IMR-90 (cell line): ENCODE measurements around the gene SH3RF3. TPM values are rescaled to one million over a fixed set of nuclear protein-coding genes. Genes with fewer than 3 reads are reported as not detected.
A peak's percentile ranks its signal among the peaks of the same experiment; 100 is the strongest.

Experiments
- ATAC-seq: fragments of 200-7000 bp; cut with Tn5 transposase; 2 replicates; pipeline ENCODE4 v1.9.1; 2020; ENCODE audit warnings: low read depth, mild to moderate bottlenecking, moderate library complexity
- BruUV-seq: library from RNA; stranded (reverse); fragments of 400-500 nt; replicated peaks from 2 replicates; lab custom pipeline; 2021; lab: Mats Ljungman, UMichigan
- CTCF ChIA-PET: fragments of 300-600 bp; formaldehyde crosslinking; extraction: SDS; loops from one replicate; lab custom pipeline; 2021; ENCODE audit warnings: antibody characterized with exemption; lab: Yijun Ruan, JAX
- POLR2A ChIA-PET: fragments of 300-600 bp; sonication (Branson Sonifier 250); formaldehyde crosslinking; loops from one replicate; lab custom pipeline; 2022; ENCODE audit warnings: antibody characterized with exemption; ENCODE audit not compliant: unreplicated experiment; lab: Charles Lee
- DNase-seq: peaks from one replicate; pipeline ENCODE4 v3.0.0; 2013
- H2AFZ ChIP-seq: replicated peaks from 2 replicates; pipeline ENCODE3; 2013; ENCODE audit warnings: low read length, mild to moderate bottlenecking; ENCODE audit not compliant: poor library complexity
- H2AK5ac ChIP-seq: 2 replicates; pipeline ENCODE4 v1.6.1; 2013; ENCODE audit warnings: low read depth, low read length, inconsistent platforms
- H2AK9ac ChIP-seq: replicated peaks from 2 replicates; pipeline ENCODE3; 2013; ENCODE audit warnings: mild to moderate bottlenecking, low read depth, low read length, moderate library complexity; ENCODE audit not compliant: poor library complexity
- H2BK120ac ChIP-seq: 2 replicates; pipeline ENCODE4 v1.6.1; 2013; ENCODE audit warnings: low read depth, low read length, inconsistent platforms
- H2BK15ac ChIP-seq: 3 replicates; pipeline ENCODE4 v1.6.1; 2013; ENCODE audit warnings: low read depth, low read length, inconsistent platforms
- H2BK20ac ChIP-seq: 2 replicates; pipeline ENCODE4 v1.6.1; 2013; ENCODE audit warnings: low read depth, mild to moderate bottlenecking, inconsistent platforms, low read length, moderate library complexity
- H2BK5ac ChIP-seq: 2 replicates; pipeline ENCODE4 v1.6.1; 2013; ENCODE audit warnings: mild to moderate bottlenecking, low read depth, low read length, inconsistent platforms; ENCODE audit not compliant: poor library complexity, severe bottlenecking
- H3K14ac ChIP-seq: replicated peaks from 2 replicates; pipeline ENCODE4 v1.6.1; 2013; ENCODE audit warnings: low read depth, low read length, inconsistent platforms
- H3K18ac ChIP-seq: 2 replicates; pipeline ENCODE4 v1.6.1; 2013; ENCODE audit warnings: low read depth, low read length, control low read depth
- H3K23ac ChIP-seq: 2 replicates; pipeline ENCODE4 v1.6.1; 2013; ENCODE audit warnings: low read depth, low read length, inconsistent platforms
- H3K27ac ChIP-seq: 2 replicates; pipeline ENCODE4 v1.5.1; 2013; ENCODE audit warnings: mild to moderate bottlenecking, control low read depth, low read length; ENCODE audit not compliant: insufficient read depth
- H3K27me3 ChIP-seq: 2 replicates; pipeline ENCODE4 v1.6.1; 2013; ENCODE audit warnings: low read length; ENCODE audit not compliant: control insufficient read depth, insufficient read depth
- H3K36me3 ChIP-seq: 2 replicates; pipeline ENCODE4 v1.6.1; 2013; ENCODE audit warnings: low read length, mixed read lengths; ENCODE audit not compliant: control insufficient read depth, insufficient read depth
- H3K4ac ChIP-seq: 2 replicates; pipeline ENCODE4 v1.6.1; 2013; ENCODE audit warnings: low read depth, low read length, inconsistent platforms
- H3K4me1 ChIP-seq: 2 replicates; pipeline ENCODE4 v1.6.1; 2013; ENCODE audit warnings: low read length, mixed read lengths; ENCODE audit not compliant: control insufficient read depth, insufficient read depth
- H3K4me2 ChIP-seq: 2 replicates; pipeline ENCODE4 v1.6.1; 2013; ENCODE audit warnings: low read depth, mild to moderate bottlenecking, control low read depth, low read length, moderate library complexity
- H3K4me3 ChIP-seq: 2 replicates; pipeline ENCODE4 v1.5.1; 2013; ENCODE audit warnings: low read depth, mild to moderate bottlenecking, control low read depth, low read length, moderate library complexity; ENCODE audit not compliant: insufficient read depth
- H3K56ac ChIP-seq: 2 replicates; pipeline ENCODE4 v1.6.1; 2013; ENCODE audit warnings: low read length, inconsistent platforms; ENCODE audit not compliant: insufficient read depth; ENCODE audit errors: extremely low read depth
- H3K79me1 ChIP-seq, 2 experiments: 2 replicates each; pipeline ENCODE4 v1.6.1; 2013; ENCODE audit warnings: low read length in 2 of 2, inconsistent platforms in 1 of 2, low read depth in 1 of 2
- H3K9ac ChIP-seq: 2 replicates; pipeline ENCODE4 v1.6.1; 2013; ENCODE audit warnings: low read depth, low read length, control low read depth
- H3K9me1 ChIP-seq: 2 replicates; pipeline ENCODE4 v1.6.1; 2013; ENCODE audit warnings: low read length, inconsistent platforms; ENCODE audit not compliant: insufficient read depth
- H3K9me3 ChIP-seq: 2 replicates; pipeline ENCODE4 v1.6.1; 2013; ENCODE audit warnings: low read length; ENCODE audit not compliant: control insufficient read depth, insufficient read depth
- H4K20me1 ChIP-seq: 2 replicates; pipeline ENCODE4 v1.6.1; 2013; ENCODE audit warnings: low read length, inconsistent platforms; ENCODE audit not compliant: insufficient read depth
- H4K5ac ChIP-seq: 2 replicates; pipeline ENCODE4 v1.6.1; 2013; ENCODE audit warnings: mild to moderate bottlenecking, low read depth, low read length, control low read depth
- H4K8ac ChIP-seq, 2 experiments: 2 replicates each; pipeline ENCODE4 v1.6.1; 2013; ENCODE audit warnings: low read depth in 2 of 2, low read length in 2 of 2, control low read depth in 1 of 2, inconsistent platforms in 1 of 2
- H4K91ac ChIP-seq: 2 replicates; pipeline ENCODE4 v1.6.1; 2013; ENCODE audit warnings: low read depth, low read length, inconsistent platforms; ENCODE audit not compliant: insufficient read depth
- BHLHE40 ChIP-seq: fragments of 150-350 bp; IDR thresholded peaks from 2 replicates; pipeline ENCODE4 v1.6.1; 2016; ENCODE audit warnings: mild to moderate bottlenecking, low read depth, low read length
- CEBPB ChIP-seq: IDR thresholded peaks from 2 replicates; pipeline ENCODE4 v1.6.1; 2012; ENCODE audit warnings: low read depth, low read length, improper control_type of control experiment
- CHD1 ChIP-seq: IDR thresholded peaks from 2 replicates; pipeline ENCODE4 v1.6.1; 2012; ENCODE audit warnings: low read depth, low read length, improper control_type of control experiment
- ELK1 ChIP-seq: fragments of 150-350 bp; IDR thresholded peaks from 2 replicates; pipeline ENCODE4 v1.6.1; 2016; ENCODE audit warnings: low read depth, mild to moderate bottlenecking, low read length, moderate library complexity, borderline replicate concordance
- FOS ChIP-seq: fragments of 150-350 bp; IDR thresholded peaks from 2 replicates; pipeline ENCODE4 v1.6.1; 2016; ENCODE audit warnings: low read depth, low read length
- MAFK ChIP-seq: IDR thresholded peaks from 2 replicates; pipeline ENCODE4 v1.6.1; 2012; ENCODE audit warnings: low read depth, low read length, improper control_type of control experiment
- MXI1 ChIP-seq: IDR thresholded peaks from 2 replicates; pipeline ENCODE4 v1.6.1; 2012; ENCODE audit warnings: low read depth, mild to moderate bottlenecking, low read length, moderate library complexity, borderline replicate concordance
- POLR2A ChIP-seq: IDR thresholded peaks from 2 replicates; pipeline ENCODE4 v1.6.1; 2012; ENCODE audit warnings: mild to moderate bottlenecking, low read depth, low read length
- RAD21 ChIP-seq: IDR thresholded peaks from 2 replicates; pipeline ENCODE4 v1.6.1; 2012; ENCODE audit warnings: low read length, improper control_type of control experiment
- RCOR1 ChIP-seq: IDR thresholded peaks from 2 replicates; pipeline ENCODE4 v1.6.1; 2012; ENCODE audit warnings: mild to moderate bottlenecking, low read length, improper control_type of control experiment; ENCODE audit not compliant: insufficient replicate concordance
- RFX5 ChIP-seq: IDR thresholded peaks from 2 replicates; pipeline ENCODE4 v1.8.0; 2012; ENCODE audit warnings: low read depth, mild to moderate bottlenecking, low read length, moderate library complexity
- SMC3 ChIP-seq: fragments of 150-350 bp; IDR thresholded peaks from 2 replicates; pipeline ENCODE4 v1.6.1; 2016; ENCODE audit warnings: low read depth, mild to moderate bottlenecking, antibody characterized with exemption, low read length, moderate library complexity
- WGBS, 2 experiments: methylation state at CpG; one replicate each; pipeline versions ENCODE4 v1.1.5 to v1.1.7; 2013; ENCODE audit warnings: missing lambda C conversion rate in 2 of 2; ENCODE audit not compliant: insufficient read length in 1 of 2; ENCODE audit errors: extremely low coverage in 2 of 2; 5-methylcytosine and 5-hydroxymethylcytosine counted together
- dilution Hi-C: fragments of 300-500 bp; cut with HindIII; formaldehyde crosslinking; loops from one replicate; pipeline ENCODE4 v1.14.3; 2018; ENCODE audit warnings: low sequenced_read_pairs; ENCODE audit not compliant: unreplicated experiment
- in situ Hi-C: fragments of 300-500 bp; cut with MboI; formaldehyde crosslinking; loops from 3 replicates; pipeline ENCODE4 v1.14.3; 2019; ENCODE audit warnings: low sequenced_read_pairs, inconsistent platforms, mixed read lengths
- intact Hi-C: fragments of 100-400 bp; cut with micrococcal nuclease; formaldehyde crosslinking; loops from 2 replicates; pipeline ENCODE4 v1.10.0; 2022
- polyA plus RNA-seq, 3 experiments: library from polyadenylated mRNA; depleted of rRNA; stranded (reverse); fragments of >200 nt; gene quantifications; 2 replicates each; pipeline ENCODE4 v1.2.3, GENCODE V29; 2012; ENCODE audit warnings: low replicate concordance in 1 of 3
- total RNA-seq: library from RNA; depleted of rRNA; stranded (reverse); fragments of >200 nt; gene quantifications from 2 replicates; pipeline ENCODE4 v1.2.3, GENCODE V29; 2012
- TF ChIP-seq, protein P1 (sequence below): conservative IDR thresholded peaks from 2 replicates; pipeline ENCODE4 v1.5.1; 2012; ENCODE audit warnings: mild to moderate bottlenecking, low read depth, low read length, improper control_type of control experiment
- TF ChIP-seq, protein P2 (sequence below): fragments of 150-350 bp; IDR thresholded peaks from 2 replicates; pipeline ENCODE4 v1.6.1; 2017; ENCODE audit warnings: mild to moderate bottlenecking, antibody characterized with exemption, low read length, low read depth

Gene SH3RF3
- total and polyA plus RNA-seq, 2 of the 4 experiments (the other 2 are of a cell fraction), result 3.4 to 5.3 TPM

GRCh38 chr2:109373791-109374547 lies 245.0 kb downstream of the SH3RF3 start:
- H3K23ac ChIP-seq, result no peak overlapping the region
- no peak overlapping the region for H2AK9ac ChIP-seq
- H3K9me1 ChIP-seq, result peaks cover 45% of the 10 kb centered on the region
- no peak overlapping the region for H3K18ac ChIP-seq
- no peak overlapping the region for H4K5ac ChIP-seq
- POLR2A ChIA-PET, result no interaction called here
- no peak overlapping the region for H4K8ac ChIP-seq
- peaks cover 31% of the 10 kb centered on the region for H3K36me3 ChIP-seq
- H3K4ac ChIP-seq, result no peak overlapping the region
- CTCF ChIA-PET, result no interaction called here
- H4K91ac ChIP-seq, result no peak overlapping the region
- H3K79me1 ChIP-seq, result peaks cover 17 to 93% of the 10 kb centered on the region in 2 experiments
- no peak overlapping the region for H2AK5ac ChIP-seq
- TF ChIP-seq MXI1 (no peak), RFX5 (no peak), FOS (no peak), ELK1 (no peak), RCOR1 (no peak), CEBPB (no peak), MAFK (no peak), POLR2A (no peak), BHLHE40 (no peak), RAD21 (no peak), SMC3 (no peak), CHD1 (no peak)
- TF ChIP-seq, protein P1, sequence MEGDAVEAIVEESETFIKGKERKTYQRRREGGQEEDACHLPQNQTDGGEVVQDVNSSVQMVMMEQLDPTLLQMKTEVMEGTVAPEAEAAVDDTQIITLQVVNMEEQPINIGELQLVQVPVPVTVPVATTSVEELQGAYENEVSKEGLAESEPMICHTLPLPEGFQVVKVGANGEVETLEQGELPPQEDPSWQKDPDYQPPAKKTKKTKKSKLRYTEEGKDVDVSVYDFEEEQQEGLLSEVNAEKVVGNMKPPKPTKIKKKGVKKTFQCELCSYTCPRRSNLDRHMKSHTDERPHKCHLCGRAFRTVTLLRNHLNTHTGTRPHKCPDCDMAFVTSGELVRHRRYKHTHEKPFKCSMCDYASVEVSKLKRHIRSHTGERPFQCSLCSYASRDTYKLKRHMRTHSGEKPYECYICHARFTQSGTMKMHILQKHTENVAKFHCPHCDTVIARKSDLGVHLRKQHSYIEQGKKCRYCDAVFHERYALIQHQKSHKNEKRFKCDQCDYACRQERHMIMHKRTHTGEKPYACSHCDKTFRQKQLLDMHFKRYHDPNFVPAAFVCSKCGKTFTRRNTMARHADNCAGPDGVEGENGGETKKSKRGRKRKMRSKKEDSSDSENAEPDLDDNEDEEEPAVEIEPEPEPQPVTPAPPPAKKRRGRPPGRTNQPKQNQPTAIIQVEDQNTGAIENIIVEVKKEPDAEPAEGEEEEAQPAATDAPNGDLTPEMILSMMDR, result no peak
- TF ChIP-seq, protein P2, sequence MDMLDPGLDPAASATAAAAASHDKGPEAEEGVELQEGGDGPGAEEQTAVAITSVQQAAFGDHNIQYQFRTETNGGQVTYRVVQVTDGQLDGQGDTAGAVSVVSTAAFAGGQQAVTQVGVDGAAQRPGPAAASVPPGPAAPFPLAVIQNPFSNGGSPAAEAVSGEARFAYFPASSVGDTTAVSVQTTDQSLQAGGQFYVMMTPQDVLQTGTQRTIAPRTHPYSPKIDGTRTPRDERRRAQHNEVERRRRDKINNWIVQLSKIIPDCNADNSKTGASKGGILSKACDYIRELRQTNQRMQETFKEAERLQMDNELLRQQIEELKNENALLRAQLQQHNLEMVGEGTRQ, result no peak
- no peak overlapping the region for H2BK15ac ChIP-seq
- no peak overlapping the region for H3K4me2 ChIP-seq
- dilution Hi-C loops (no loop called here), intact Hi-C loops (no loop called here), in situ Hi-C loops (no loop called here)
- no TSS peak for BruUV-seq
- 100% methylated on average over 4 of the region's 10 CpGs; no CpG with 5 or more reads in 1 of the 2 experiments for WGBS, 2 experiments
- H2BK20ac ChIP-seq, result no peak overlapping the region
- peaks cover 10% of the 10 kb centered on the region for H3K4me1 ChIP-seq
- H3K27ac ChIP-seq, result no peak overlapping the region
- H3K27me3 ChIP-seq, result no peaks in the 10 kb centered on the region
- H2AFZ ChIP-seq, result peak overlapping the region; percentile 9
- no peak overlapping the region for H3K14ac ChIP-seq
- H3K56ac ChIP-seq, result no peak overlapping the region
- ATAC-seq (no peak), DNase-seq (no peak)
- H4K20me1 ChIP-seq, result peaks cover 58% of the 10 kb centered on the region
- H3K9ac ChIP-seq, result no peak overlapping the region
- H2BK5ac ChIP-seq, result no peak overlapping the region
- H3K4me3 ChIP-seq, result no peak overlapping the region
- no peaks in the 10 kb centered on the region for H3K9me3 ChIP-seq
- no peak overlapping the region for H2BK120ac ChIP-seq
